ENCODE data around the gene CBX5. TPM values are rescaled to one million over a fixed set of nuclear protein-coding genes. Genes with fewer than 3 reads are reported as not detected.
A peak's percentile ranks its signal among the peaks of the same experiment; 100 is the strongest.

The CBX5 gene
- total and polyA plus RNA-seq, 4 donors: 114 to 138 (median 130) TPM

DNA sequence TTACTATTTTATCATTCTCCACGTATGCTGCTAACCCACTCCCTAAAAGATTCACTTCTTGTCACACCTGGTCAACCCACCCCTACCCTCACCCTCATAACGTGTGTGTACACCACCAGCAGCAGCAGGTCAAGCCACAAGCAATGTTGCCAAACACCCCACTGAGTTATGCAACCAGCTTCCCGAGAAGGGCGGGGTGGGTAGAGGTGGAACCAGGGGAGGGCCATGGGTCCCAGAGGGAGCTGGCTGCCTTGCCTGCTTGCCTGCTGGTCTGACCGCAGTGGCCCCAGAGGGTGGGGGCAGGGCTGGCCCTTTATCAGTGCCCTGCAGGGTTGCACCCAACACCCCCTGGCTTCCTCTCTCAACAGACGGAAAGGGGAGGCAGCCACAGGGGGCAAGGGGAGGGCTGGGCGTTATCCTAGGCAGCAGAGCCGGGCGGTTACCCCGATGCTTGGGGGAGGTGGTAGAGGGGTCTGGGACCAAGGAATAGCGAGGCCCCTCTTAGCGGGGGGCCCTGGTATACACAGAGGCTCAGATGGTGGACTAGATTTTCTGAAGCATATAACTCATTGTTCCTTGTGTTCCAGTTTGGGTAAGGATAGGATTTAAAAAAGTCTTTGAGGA, 24.4 kb upstream of the CBX5 start:
- no peak for DNase-seq (ENCODE audit: low read depth in 4 of 6, low spot score in 6 of 6)
- Histone ChIP-seq H3K9me3 (ENCODE audit: control insufficient read depth, insufficient read depth, low read length) (no peaks in the 10 kb centered on the region), H3K27ac (ENCODE audit: low read depth, low read length) (no peak overlapping the region), H3K4me1 (ENCODE audit: control insufficient read depth, insufficient read depth, low read length) (peaks cover 11% of the 10 kb centered on the region), H3K36me3 (ENCODE audit: control insufficient read depth, insufficient read depth, low read length) (no peaks in the 10 kb centered on the region), H3K4me3 (ENCODE audit: low read depth, low read length) (no peak overlapping the region), H3K27me3 (ENCODE audit: control insufficient read depth, insufficient read depth, low read length) (peaks cover 16% of the 10 kb centered on the region)
- 16% methylated on average over 7 of the region's 12 CpGs for WGBS (ENCODE audit: insufficient coverage)

DNA sequence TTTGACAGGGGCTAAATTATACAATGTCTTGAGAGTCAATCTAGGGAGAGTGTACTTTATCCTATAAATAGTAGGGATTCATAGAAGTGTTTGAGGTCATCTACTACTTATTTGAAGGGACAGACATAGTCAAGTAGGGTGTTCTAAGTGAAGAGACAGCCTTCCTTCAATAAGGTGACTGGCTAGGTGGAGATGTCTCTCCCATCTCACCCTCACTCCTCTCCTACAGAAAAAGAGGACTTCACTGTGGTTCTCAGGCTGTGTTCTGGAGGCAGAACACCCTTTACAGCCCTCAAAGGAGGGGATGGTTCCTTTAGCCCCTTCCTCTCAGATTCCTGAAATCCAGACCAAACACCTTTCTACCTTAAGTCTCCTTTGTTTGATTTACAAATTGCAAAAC, 23.7 kb upstream of the CBX5 start:
- peaks cover 20% of the 10 kb centered on the region for H3K27me3 ChIP-seq (ENCODE audit: control insufficient read depth, insufficient read depth, low read length)
- no peak overlapping the region for H3K27ac ChIP-seq (ENCODE audit: low read depth, low read length)
- H3K4me3 ChIP-seq (ENCODE audit: low read depth, low read length): no peak overlapping the region
- DNase-seq (ENCODE audit: low read depth in 4 of 6, low spot score in 6 of 6): no peak
- H3K9me3 ChIP-seq (ENCODE audit: control insufficient read depth, insufficient read depth, low read length): no peaks in the 10 kb centered on the region
- H3K36me3 ChIP-seq (ENCODE audit: control insufficient read depth, insufficient read depth, low read length): no peaks in the 10 kb centered on the region
- H3K4me1 ChIP-seq (ENCODE audit: control insufficient read depth, insufficient read depth, low read length): peaks cover 11% of the 10 kb centered on the region

DNA sequence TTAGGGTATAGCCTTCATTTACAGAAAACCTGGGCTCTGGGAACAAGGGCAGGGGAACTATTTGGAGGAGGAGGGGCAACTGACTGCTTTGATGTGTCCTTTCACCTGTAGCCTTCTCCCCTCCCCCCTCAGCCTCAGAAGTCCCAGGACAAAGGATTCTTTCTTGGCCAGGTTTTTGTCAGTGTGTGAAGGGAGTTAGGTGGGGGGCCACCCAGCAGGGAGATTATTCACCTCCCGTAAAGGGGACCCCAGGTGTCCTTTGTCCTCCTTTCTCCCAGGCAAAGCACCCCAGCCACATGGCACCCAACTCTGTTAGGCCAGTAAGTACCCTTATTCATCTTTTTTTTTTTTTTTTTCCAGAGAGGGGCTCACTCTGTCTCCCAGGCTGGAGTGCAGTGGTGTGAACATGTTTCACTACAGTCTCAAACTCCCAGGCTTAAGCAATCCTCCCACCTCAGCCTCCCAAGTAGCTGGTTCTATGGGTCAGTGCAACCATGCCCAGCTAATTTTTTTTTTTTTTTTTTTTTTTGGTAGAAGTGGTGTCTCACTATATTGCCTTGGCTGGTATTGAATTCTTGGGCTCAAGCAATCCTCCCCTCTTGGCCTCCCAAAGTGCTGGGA, 21.6 kb upstream of the CBX5 start:
- Histone ChIP-seq H3K4me3 (ENCODE audit: low read depth, low read length) (peak overlapping the region; percentile 26), H3K27me3 (ENCODE audit: control insufficient read depth, insufficient read depth, low read length) (peaks cover 20% of the 10 kb centered on the region), H3K36me3 (ENCODE audit: control insufficient read depth, insufficient read depth, low read length) (no peaks in the 10 kb centered on the region), H3K9me3 (ENCODE audit: control insufficient read depth, insufficient read depth, low read length) (no peaks in the 10 kb centered on the region), H3K4me1 (ENCODE audit: control insufficient read depth, insufficient read depth, low read length) (peaks cover 11% of the 10 kb centered on the region), H3K27ac (ENCODE audit: low read depth, low read length) (no peak overlapping the region)
- no CpG with 5 or more reads among the region's 1 CpG for WGBS (ENCODE audit: insufficient coverage)
- no peak for DNase-seq (ENCODE audit: low read depth in 4 of 6, low spot score in 6 of 6)

DNA sequence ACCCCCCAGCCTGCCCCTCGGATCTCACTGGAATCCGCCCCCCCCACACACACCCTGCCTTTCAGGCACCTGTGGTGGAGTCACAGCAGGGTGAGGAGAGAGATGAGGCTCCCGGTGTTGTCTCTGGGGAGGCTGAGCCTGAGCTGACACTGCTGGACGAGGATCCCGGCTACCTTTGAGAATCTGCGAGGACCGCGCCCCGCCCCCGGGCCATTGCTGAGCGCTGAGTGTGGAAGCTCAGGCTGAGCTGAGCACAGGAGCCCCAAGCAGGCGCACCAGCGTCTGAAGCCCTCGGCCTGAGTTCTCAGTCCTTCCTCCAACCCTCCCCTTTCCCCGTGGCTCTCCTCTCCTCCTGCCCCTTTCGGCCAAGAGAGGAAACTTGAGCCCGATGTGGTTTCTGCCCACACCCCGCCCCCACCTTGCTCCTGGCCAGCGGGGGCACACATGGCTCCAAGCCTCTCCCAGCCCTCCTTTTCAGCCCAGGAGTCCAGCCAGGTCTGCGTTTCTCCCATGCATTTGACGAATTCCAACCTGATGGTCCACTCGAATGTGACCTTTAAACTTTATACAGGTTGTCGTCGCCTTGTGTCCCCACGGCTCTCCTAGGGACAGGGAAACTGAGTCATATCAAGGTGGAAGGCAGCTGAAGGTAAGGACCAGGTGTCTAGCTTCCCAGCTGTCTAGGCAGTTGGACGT, 21.0 kb upstream of the CBX5 start, which contains the start of gene NFE2:
Gene NFE2, minus strand, starts transcription at position 284 of the 696 bp plus-strand sequence. CDS start 5,767 bp downstream, outside the sequence.
- Histone ChIP-seq H3K4me1 (ENCODE audit: control insufficient read depth, insufficient read depth, low read length) (peaks cover 11% of the 10 kb centered on the region), H3K9me3 (ENCODE audit: control insufficient read depth, insufficient read depth, low read length) (no peaks in the 10 kb centered on the region), H3K27me3 (ENCODE audit: control insufficient read depth, insufficient read depth, low read length) (peaks cover 20% of the 10 kb centered on the region), H3K36me3 (ENCODE audit: control insufficient read depth, insufficient read depth, low read length) (no peaks in the 10 kb centered on the region), H3K4me3 (ENCODE audit: low read depth, low read length) (peak within 1 kb of the TSS; percentile 26), H3K27ac (ENCODE audit: low read depth, low read length) (no peak within 1 kb of the TSS)
- whole genome bisulfite sequencing (ENCODE audit: insufficient coverage): 6% methylated on average over 24 of the region's 26 CpGs
- peak in 2 of 6 donors; percentile 37 to 48 for DNase-seq (ENCODE audit: low read depth in 4 of 6, low spot score in 6 of 6)

DNA sequence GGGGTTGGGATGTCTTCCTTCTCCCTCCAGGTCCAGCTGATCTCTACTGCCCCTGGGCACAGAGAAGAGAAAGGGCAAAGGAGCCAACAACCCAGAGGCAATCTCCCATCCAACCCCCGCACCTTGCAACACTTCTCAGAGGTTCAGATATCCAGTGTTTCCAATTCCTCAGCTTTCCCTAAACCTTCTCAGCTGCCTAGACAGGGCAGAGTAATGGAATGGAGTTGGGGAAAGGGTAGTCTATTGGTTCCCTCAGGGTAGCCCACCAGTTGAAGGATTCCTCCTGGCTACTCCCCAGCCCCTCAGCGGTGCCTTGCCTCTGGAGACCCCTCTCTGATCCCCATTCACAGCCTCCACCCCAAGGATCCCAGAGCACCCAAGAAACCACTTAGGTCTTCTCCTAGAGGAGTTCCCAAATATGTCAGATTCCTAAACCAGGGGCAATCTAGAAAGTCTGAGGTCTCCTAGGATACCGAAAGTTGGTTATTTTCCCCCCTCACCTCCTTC, 20.4 kb upstream of the CBX5 start:
- H3K27me3 ChIP-seq (ENCODE audit: control insufficient read depth, insufficient read depth, low read length): peaks cover 20% of the 10 kb centered on the region
- H3K27ac ChIP-seq (ENCODE audit: low read depth, low read length): no peak overlapping the region
- H3K36me3 ChIP-seq (ENCODE audit: control insufficient read depth, insufficient read depth, low read length): no peaks in the 10 kb centered on the region
- peak overlapping the region; percentile 26 for H3K4me3 ChIP-seq (ENCODE audit: low read depth, low read length)
- WGBS (ENCODE audit: insufficient coverage): 63% methylated on average over 1 of the region's 3 CpGs
- peaks cover 11% of the 10 kb centered on the region for H3K4me1 ChIP-seq (ENCODE audit: control insufficient read depth, insufficient read depth, low read length)
- DNase-seq (ENCODE audit: low read depth in 4 of 6, low spot score in 6 of 6): no peak
- no peaks in the 10 kb centered on the region for H3K9me3 ChIP-seq (ENCODE audit: control insufficient read depth, insufficient read depth, low read length)

DNA sequence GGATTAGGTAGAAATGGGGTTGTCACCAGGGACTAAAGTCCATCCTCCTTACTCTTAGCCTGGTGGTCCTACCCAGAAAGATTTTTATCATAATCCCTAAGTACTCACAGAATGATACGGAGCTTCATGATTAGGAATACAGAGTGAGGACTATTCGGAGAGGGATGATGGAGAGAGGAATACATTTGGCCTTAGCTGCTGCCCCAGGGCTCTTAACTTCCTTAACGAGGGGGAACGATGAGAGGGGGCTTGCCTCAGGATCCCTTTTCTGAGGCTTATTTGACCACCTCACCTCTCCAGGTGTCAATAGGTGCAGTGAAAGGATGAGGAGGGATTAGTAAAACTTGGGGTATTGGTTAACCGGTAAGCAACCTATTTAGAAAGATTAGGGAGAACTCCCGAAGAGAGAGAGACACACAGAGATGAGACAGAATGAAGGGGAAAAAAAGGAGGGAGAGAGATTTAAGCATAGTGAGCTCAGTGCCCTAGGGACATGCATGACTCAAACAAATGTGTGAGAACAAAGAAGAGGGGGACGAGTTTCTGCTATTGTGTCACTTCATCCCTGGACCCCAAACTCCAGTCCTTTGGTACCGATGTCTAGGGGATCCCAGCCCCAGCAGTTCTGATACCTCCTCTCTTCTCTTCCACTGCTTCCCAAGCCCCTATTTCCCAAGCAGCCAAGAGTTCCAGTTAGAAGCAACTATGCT, 19.7 kb upstream of the CBX5 start:
- Histone ChIP-seq H3K4me3 (ENCODE audit: low read depth, low read length) (no peak overlapping the region), H3K4me1 (ENCODE audit: control insufficient read depth, insufficient read depth, low read length) (peaks cover 16% of the 10 kb centered on the region), H3K9me3 (ENCODE audit: control insufficient read depth, insufficient read depth, low read length) (no peaks in the 10 kb centered on the region), H3K27me3 (ENCODE audit: control insufficient read depth, insufficient read depth, low read length) (peaks cover 20% of the 10 kb centered on the region), H3K36me3 (ENCODE audit: control insufficient read depth, insufficient read depth, low read length) (no peaks in the 10 kb centered on the region), H3K27ac (ENCODE audit: low read depth, low read length) (no peak overlapping the region)
- WGBS (ENCODE audit: insufficient coverage): 100% methylated on average over 1 of the region's 8 CpGs
- no peak for DNase-seq (ENCODE audit: low read depth in 4 of 6, low spot score in 6 of 6)

DNA sequence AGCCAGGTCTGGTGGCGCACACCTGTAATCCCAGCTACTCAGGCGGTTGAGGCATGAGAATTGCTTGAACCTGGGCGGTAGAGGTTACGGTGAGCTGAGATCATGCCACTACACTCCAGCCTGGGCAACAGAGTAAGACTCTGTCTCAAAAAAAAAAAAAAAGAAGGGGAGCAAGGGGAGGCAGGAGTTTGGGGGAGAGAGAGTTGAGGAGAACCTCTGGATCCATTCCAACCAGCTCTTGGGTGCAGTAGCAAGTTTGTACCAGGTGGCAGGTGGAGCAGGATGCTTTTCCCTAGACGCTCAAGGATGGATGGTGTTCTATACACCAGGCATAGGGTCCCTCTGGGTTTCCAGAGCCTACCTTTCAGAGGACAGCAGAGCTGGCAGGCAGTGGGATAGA, 19.0 kb upstream of the CBX5 start:
- Histone ChIP-seq H3K27ac (ENCODE audit: low read depth, low read length) (no peak overlapping the region), H3K9me3 (ENCODE audit: control insufficient read depth, insufficient read depth, low read length) (no peaks in the 10 kb centered on the region), H3K4me1 (ENCODE audit: control insufficient read depth, insufficient read depth, low read length) (peaks cover 22% of the 10 kb centered on the region), H3K27me3 (ENCODE audit: control insufficient read depth, insufficient read depth, low read length) (peaks cover 20% of the 10 kb centered on the region), H3K36me3 (ENCODE audit: control insufficient read depth, insufficient read depth, low read length) (no peaks in the 10 kb centered on the region), H3K4me3 (ENCODE audit: low read depth, low read length) (no peak overlapping the region)
- 100% methylated on average over 4 of the region's 5 CpGs for whole genome bisulfite sequencing (ENCODE audit: insufficient coverage)
- no peak for DNase-seq (ENCODE audit: low read depth in 4 of 6, low spot score in 6 of 6)

DNA sequence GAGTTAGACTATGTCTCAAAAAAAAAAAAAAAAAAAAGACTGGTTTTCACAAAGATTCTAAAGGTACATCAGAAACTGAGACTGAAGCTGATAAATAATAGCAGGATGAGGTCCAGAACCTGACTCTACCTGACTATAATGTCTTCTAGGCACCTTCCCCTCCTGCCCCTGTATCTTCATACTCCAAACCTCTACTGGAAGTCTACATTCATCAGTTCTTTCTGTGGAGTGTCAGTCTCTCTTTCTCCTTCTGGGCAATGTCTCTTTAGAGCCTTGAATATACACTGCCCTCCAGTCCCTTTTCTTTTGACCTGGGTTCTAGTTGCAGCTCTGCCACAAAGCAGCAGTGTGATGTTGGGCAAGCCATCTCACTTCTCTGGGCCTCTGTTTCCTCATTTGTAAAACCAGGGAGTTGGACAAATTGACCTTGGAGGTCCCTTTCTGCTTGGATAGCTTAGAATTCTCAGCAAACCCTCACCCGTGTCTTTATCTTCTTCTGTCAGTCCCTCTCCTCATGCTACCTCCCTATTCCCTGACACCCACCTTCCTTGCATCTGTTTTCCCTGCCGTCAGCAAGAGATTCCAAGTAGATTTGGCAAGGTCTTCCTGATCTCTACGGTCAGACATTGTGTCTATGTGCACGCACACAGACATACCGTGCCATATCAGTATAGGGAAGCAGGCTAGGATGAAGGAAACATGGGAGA, 16.6 kb upstream of the CBX5 start:
- peaks cover 22% of the 10 kb centered on the region for H3K4me1 ChIP-seq (ENCODE audit: control insufficient read depth, insufficient read depth, low read length)
- no peak overlapping the region for H3K4me3 ChIP-seq (ENCODE audit: low read depth, low read length)
- H3K27ac ChIP-seq (ENCODE audit: low read depth, low read length): no peak overlapping the region
- no peaks in the 10 kb centered on the region for H3K9me3 ChIP-seq (ENCODE audit: control insufficient read depth, insufficient read depth, low read length)
- H3K27me3 ChIP-seq (ENCODE audit: control insufficient read depth, insufficient read depth, low read length): peaks cover 20% of the 10 kb centered on the region
- peaks cover 10% of the 10 kb centered on the region for H3K36me3 ChIP-seq (ENCODE audit: control insufficient read depth, insufficient read depth, low read length)
- WGBS (ENCODE audit: insufficient coverage): 96% methylated on average over 2 of the region's 5 CpGs
- no peak for DNase-seq (ENCODE audit: low read depth in 4 of 6, low spot score in 6 of 6)

DNA sequence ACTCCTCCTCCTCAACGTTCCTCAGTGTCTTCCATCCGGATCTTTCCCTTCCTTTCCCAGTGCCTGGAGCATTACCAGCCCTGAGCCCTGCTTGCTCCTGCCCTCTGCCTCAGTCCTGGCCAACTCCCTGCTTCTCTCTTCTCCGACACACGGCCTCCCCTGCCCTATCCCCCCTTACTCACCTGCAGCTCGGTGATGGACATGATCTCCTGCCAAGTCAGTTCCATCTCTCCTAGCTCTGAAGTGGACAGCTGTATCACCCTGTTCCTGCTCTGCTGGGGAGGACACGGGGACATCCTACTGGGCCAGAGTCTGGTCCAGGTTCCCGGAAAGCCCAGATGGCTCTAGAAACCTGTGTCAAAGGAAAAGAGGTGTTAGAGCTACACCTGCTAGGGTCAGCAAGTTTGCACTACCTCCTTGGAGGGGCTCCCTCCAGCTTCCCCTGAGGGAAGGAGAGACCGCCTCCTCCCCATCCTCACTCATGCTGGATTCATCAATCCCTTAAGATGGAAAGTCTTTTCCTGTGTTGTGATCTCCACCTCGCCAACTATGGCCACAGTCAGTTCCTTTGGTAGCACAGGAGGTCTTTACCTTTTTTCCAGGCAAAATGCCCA, 15.1 kb upstream of the CBX5 start:
- peaks cover 8% of the 10 kb centered on the region for H3K27me3 ChIP-seq (ENCODE audit: control insufficient read depth, insufficient read depth, low read length)
- WGBS (ENCODE audit: insufficient coverage): 83% methylated on average over 7 of the region's 9 CpGs
- no peak for DNase-seq (ENCODE audit: low read depth in 4 of 6, low spot score in 6 of 6)
- no peak overlapping the region for H3K4me3 ChIP-seq (ENCODE audit: low read depth, low read length)
- H3K36me3 ChIP-seq (ENCODE audit: control insufficient read depth, insufficient read depth, low read length): peaks cover 10% of the 10 kb centered on the region
- H3K4me1 ChIP-seq (ENCODE audit: control insufficient read depth, insufficient read depth, low read length): peaks cover 11% of the 10 kb centered on the region
- no peaks in the 10 kb centered on the region for H3K9me3 ChIP-seq (ENCODE audit: control insufficient read depth, insufficient read depth, low read length)
- H3K27ac ChIP-seq (ENCODE audit: low read depth, low read length): no peak overlapping the region

All from spinal cord (tissue), 10 donors.